Measurements from ENCODE around the gene XIST.

DNA sequence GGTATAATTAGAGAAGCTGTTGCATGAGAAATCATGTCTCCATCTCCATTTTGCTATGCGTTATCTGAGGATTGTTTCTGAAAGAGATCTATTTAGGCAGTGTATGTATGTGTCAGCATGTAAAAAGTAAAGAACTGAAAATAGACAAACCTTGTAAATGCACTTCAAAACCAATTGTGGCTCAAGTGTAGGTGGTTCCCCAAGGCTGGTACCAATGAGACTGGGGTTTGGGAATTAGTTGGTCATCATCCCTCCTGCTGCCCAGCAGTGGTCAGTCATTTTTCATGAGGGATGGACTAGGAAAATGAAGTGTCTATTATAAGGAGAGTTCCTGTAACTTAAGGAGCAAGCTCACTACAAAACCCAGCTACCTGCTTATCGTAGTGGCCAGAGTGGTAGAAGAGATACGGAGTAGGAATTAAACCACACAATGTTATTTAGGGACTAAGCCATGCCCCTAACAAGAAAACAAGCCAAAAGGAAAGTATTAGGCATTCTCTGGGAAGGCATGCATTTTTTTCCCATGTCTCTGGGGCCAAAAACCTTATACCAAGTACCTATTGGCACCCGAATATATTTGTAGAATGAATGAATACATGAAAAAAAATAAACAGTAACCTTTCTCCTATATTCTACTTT, 30.5 kb downstream of the XIST start:
- TF ChIP-seq, protein P1, sequence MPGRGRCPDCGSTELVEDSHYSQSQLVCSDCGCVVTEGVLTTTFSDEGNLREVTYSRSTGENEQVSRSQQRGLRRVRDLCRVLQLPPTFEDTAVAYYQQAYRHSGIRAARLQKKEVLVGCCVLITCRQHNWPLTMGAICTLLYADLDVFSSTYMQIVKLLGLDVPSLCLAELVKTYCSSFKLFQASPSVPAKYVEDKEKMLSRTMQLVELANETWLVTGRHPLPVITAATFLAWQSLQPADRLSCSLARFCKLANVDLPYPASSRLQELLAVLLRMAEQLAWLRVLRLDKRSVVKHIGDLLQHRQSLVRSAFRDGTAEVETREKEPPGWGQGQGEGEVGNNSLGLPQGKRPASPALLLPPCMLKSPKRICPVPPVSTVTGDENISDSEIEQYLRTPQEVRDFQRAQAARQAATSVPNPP (IDR thresholded peaks at IDR 0.05; ENCODE audit: borderline replicate concordance, insufficient read depth, insufficient read length), result no peak
- no peak for TF ChIP-seq FOXA1 (IDR thresholded peaks at IDR 0.05; ENCODE audit: borderline replicate concordance)

Measured in K562 (cell line).